NB4 (cell line): ENCODE results near the gene EMC8.
A peak's percentile ranks its signal among the peaks of the same experiment; 100 is the strongest.

Source experiments
- DNase-seq: peaks from one replicate; pipeline ENCODE4 v3.0.0; 2010; ENCODE audit warnings: low read depth
- H3K4me3 ChIP-seq: one replicate; pipeline ENCODE4 v1.5.1; 2011; ENCODE audit warnings: mild to moderate bottlenecking, low read depth, low read length, moderate library complexity
- MYC ChIP-seq: IDR thresholded peaks from 2 replicates; pipeline ENCODE4 v1.6.1; 2011; ENCODE audit warnings: low read depth, low read length
- POLR2A ChIP-seq: IDR thresholded peaks from 2 replicates; pipeline ENCODE4 v1.6.1; 2011; ENCODE audit warnings: mild to moderate bottlenecking; ENCODE audit not compliant: insufficient read length; ENCODE audit errors: extremely low read depth
- TF ChIP-seq, protein P1 (sequence below): IDR thresholded peaks from one replicate; pipeline ENCODE4 v1.5.1; 2012; ENCODE audit warnings: low read depth, low read length
- TF ChIP-seq, protein P2 (sequence below): IDR thresholded peaks from 2 replicates; pipeline ENCODE4 v1.6.1; 2011; ENCODE audit warnings: low read depth, low read length

Gene EMC8

DNA sequence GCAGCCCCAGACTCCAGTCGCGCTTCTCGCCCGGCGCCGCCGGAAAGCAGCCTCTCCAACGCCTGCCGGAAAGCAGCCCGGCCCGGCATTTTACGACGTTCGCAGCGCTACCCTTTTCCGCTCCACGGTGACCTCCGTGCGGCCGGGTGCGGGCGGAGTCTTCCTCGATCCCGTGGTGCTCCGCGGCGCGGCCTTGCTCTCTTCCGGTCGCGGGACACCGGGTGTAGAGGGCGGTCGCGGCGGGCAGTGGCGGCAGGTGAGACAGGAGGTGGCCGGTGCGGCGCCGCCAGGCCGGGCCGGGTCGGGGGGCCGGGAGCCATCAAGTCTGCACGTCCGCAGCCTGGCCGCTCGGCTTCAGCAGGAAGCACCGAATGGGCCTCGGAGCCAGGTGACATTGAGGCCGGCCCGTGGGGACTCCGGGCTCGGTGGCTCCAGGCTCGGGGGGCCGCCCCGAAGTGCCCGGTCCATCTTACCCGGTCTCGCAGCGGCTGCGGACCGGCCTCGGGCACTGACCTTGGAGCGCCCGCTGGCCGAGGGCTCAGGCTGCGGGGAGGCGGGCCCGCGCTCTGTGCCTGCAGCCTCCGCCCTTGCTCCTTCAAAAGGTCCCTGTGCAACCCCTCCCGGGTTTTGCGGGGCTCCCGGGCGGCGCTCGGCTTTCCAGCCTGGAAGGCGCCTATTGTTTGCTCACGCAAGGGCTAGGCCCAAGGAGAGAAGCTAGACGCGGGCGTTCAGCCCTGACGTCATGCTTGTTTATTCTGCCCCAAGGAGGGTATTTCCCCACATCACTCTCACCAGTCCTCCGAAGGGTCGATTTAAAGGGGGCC is at the start of gene EMC8, which contains the start of gene COX4I1:
Gene EMC8 (minus strand): TSS at position 48 of the 824 bp plus-strand sequence. CDS start 249 bp downstream, outside the sequence.
Gene COX4I1 (plus strand): TSS at position 199 of the 824 bp plus-strand sequence. CDS start 1,511 bp downstream, outside the sequence.
- H3K4me3 ChIP-seq, result peak within 1 kb of the TSS; percentile 81
- TF ChIP-seq MYC, result peak; percentile 79
- TF ChIP-seq, protein P1, sequence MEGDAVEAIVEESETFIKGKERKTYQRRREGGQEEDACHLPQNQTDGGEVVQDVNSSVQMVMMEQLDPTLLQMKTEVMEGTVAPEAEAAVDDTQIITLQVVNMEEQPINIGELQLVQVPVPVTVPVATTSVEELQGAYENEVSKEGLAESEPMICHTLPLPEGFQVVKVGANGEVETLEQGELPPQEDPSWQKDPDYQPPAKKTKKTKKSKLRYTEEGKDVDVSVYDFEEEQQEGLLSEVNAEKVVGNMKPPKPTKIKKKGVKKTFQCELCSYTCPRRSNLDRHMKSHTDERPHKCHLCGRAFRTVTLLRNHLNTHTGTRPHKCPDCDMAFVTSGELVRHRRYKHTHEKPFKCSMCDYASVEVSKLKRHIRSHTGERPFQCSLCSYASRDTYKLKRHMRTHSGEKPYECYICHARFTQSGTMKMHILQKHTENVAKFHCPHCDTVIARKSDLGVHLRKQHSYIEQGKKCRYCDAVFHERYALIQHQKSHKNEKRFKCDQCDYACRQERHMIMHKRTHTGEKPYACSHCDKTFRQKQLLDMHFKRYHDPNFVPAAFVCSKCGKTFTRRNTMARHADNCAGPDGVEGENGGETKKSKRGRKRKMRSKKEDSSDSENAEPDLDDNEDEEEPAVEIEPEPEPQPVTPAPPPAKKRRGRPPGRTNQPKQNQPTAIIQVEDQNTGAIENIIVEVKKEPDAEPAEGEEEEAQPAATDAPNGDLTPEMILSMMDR, result no peak
- TF ChIP-seq, protein P2, sequence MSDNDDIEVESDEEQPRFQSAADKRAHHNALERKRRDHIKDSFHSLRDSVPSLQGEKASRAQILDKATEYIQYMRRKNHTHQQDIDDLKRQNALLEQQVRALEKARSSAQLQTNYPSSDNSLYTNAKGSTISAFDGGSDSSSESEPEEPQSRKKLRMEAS, result peak; percentile 61
- TF ChIP-seq POLR2A, result peak; percentile 82
- DNase-seq, result peak; percentile 97

DNA sequence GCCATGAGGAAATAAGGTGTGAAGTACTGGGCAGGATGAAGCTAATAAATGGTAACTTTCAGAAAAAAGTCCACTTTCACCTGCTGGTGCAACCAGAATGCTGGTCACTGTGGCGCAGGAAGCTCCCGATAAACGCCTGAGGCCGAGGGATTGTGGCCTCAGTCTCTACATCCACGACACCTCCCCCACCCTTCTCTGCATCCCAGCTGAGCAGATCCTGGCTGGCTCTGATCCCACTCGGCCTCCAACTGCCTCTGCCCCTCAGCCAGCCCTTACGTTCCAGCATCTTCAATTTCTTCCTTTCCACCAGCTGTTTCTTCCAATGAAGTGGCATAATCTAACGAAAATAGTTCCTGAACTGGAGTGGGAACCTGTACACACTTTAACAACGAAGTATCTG is 49.6 kb upstream of the EMC8 start:
- no peak overlapping the region for H3K4me3 ChIP-seq
- TF ChIP-seq POLR2A, result no peak
- TF ChIP-seq, protein P2, result no peak
- TF ChIP-seq, protein P1, result no peak
- TF ChIP-seq MYC, result no peak
- DNase-seq, result no peak

DNA sequence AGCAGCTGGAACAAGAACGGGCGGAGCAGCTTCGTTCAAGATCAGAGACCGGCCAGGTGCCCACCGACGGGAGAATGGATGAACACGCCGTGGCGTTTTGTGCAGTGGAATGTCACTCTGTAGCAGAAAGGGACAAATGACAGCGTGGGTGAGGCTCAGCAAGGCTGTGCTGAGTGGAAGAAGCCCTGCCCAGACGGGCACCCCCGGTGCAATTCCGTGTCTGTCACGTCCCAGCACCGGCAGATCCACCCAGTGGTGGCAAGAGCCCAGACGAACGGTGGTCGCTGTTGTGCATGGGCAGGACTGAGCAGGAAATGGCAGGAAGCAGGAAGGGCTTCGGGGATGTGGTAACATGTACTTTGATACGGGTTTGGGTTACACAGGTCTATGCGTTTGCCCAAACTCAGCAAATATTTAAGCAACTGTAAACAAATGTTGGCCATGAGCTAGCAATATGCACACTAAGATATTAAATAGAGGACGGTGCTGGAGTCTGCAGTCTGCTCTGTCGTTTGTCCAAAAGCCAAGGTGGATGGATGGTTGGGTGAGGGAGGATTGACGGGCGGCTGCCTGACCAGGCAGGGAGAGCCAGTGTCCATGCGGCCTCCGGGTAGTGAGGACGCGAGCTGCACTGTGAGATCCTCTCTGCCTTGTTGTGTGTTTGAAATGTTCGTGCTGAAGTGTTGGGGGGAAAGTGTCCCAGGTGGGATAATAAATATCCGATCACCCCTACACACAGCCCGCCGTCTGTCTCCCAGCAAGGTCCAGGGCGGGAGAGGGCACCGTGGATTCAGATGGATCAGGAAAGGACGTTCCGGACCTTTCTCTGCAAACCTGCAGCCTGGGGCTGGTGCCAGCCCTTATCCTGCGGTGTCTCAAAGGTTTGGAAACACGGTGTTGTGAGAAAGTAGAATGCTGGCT is 48.6 kb upstream of the EMC8 start:
- H3K4me3 ChIP-seq, result no peak overlapping the region
- TF ChIP-seq, protein P2, result no peak
- TF ChIP-seq, protein P1, result no peak
- TF ChIP-seq MYC, result no peak
- TF ChIP-seq POLR2A, result no peak
- DNase-seq, result peak; percentile 64

DNA sequence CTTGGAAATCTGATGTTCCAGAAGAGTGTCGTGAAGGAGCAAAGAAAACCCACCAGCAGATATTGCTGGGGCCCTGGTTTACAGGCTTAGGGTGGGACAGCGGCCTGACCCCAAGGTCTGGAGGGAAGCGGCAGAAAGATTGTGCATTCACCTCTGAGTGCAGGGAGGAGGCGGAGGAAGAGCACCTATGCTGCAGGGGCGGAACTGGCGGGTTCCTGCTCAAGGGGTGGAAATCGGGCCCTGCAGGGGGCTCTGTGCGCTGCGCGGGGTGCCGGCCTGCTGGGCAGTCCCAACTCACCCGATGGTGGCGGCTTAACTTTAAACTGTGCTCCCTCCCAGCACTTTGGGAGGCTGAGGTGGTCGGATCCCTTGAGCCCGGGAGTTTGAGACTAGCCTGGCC is 47.7 kb upstream of the EMC8 start:
- H3K4me3 ChIP-seq, result no peak overlapping the region
- no peak for DNase-seq
- TF ChIP-seq, protein P1, result no peak

DNA sequence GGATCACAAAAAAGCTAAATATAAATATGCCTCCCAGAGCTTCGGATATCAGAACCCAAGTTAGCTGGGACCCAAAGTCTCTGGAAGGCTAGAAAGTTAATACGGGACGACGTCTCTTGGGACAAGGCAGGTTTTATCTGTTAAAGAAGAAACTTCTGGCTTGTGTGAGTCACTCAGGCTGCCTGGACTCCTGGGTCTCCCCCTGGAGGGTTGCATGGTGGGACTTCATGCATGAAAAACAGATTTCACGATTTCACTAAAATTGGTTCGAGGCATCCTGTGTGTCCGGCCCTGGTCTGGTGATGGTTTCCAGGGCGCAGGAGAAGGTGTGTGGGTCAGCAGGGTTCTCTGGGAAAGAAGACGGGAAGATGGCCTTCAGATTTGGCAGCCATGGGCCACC is 47.1 kb upstream of the EMC8 start:
- TF ChIP-seq MYC, result no peak
- no peak for TF ChIP-seq POLR2A
- TF ChIP-seq, protein P1, result no peak
- TF ChIP-seq, protein P2, result no peak

More for the DNA sequence above, 47.1 kb upstream of the EMC8 start:
- DNase-seq, result peak; percentile 61
- H3K4me3 ChIP-seq, result no peak overlapping the region
